Ovary (tissue), 9 donors: ENCODE results near the gene TEF. TPM values are rescaled to one million over a fixed set of nuclear protein-coding genes. Genes with fewer than 3 reads are reported as not detected.
"Not testable (repeated sequence)": the region's sequence is repeated elsewhere in the genome, so short reads cannot be mapped to it uniquely, and the experiment has no call there.

Experiments
- DNase-seq, 5 donors: peaks; one replicate each; pipeline ENCODE4 v3.0.0-alpha.2; 2019 to 2020
- H3K27ac ChIP-seq, 2 donors: fragments of 200-600 bp; one replicate each; pipeline versions ENCODE4 v1.5.1 to v1.8.0; 2019 to 2022
- H3K27me3 ChIP-seq: fragments of 200-600 bp; one replicate; pipeline ENCODE4 v1.8.0; 2022
- H3K36me3 ChIP-seq: fragments of 200-600 bp; sonication (generic); one replicate; pipeline ENCODE4 v1.5.1; 2019
- H3K4me1 ChIP-seq: one replicate; pipeline ENCODE4 v1.8.1; 2013; ENCODE audit warnings: mild to moderate bottlenecking, moderate library complexity; ENCODE audit not compliant: insufficient read depth
- H3K4me3 ChIP-seq: fragments of 200-600 bp; sonication (generic); one replicate; pipeline ENCODE4 v1.5.1; 2017
- H3K9me3 ChIP-seq, 2 donors: fragments of 200-600 bp in 1 of 2; sonication (generic) in 1 of 2; one replicate each; pipeline versions ENCODE4 v1.5.1 to v1.8.1; 2013 to 2019; ENCODE audit warnings: mild to moderate bottlenecking in 1 of 2, moderate library complexity in 1 of 2
- EP300 ChIP-seq: sonication (generic); formaldehyde crosslinking; IDR thresholded peaks from one replicate; pipeline ENCODE4 v1.6.1; 2017; ENCODE audit warnings: antibody characterized with exemption
- POLR2A ChIP-seq: fragments of 450-650 bp; IDR thresholded peaks from one replicate; pipeline ENCODE4 v1.6.1; 2017; ENCODE audit warnings: antibody characterized with exemption, mild to moderate bottlenecking, moderate library complexity
- WGBS, 3 donors: extraction: QIAGEN DNeasy Blood & Tissue Kit in 1 of 3; methylation state at CpG; one replicate each; pipeline versions ENCODE4 v1.1.5 to v1.1.7; 2013 to 2017; 5-methylcytosine and 5-hydroxymethylcytosine counted together
- intact Hi-C, 4 donors: fragments of 100-400 bp; cut with DNase I; formaldehyde crosslinking; loops; one replicate each; pipeline versions ENCODE4 v1.11.0 to v1.15.1; 2022 to 2023
- polyA plus RNA-seq, 2 donors: library from polyadenylated mRNA; stranded (reverse); fragments of 200-250 nt in 1 of 2; fragments of 350-450 nt in 1 of 2; fragmentation: Illumina TruSeq in 1 of 2; extraction: RNeasy Lipid Tissue Mini Kit (QIAGEN cat#74804) in 1 of 2; gene quantifications; one replicate each; pipeline ENCODE4 v1.2.3, GENCODE V29; 2013 to 2014
- total RNA-seq, 7 donors: library from RNA; depleted of rRNA in 2 of 7; stranded (reverse); fragments of >200 nt in 2 of 7; fragmentation: NEBNext Ultra II Directional in 3 of 7; extraction: Animal tissue kit (Norgen Biotek cat#: 25700) in 3 of 7; gene quantifications; one replicate each; pipeline versions ENCODE4 v1.1.0 to v1.2.4, GENCODE V29; 2016 to 2023
- TF ChIP-seq, protein P1 (sequence below), 3 donors: fragments of 450-650 bp in 2 of 3; fragments of 200-600 bp in 1 of 3; IDR thresholded peaks; one replicate each; pipeline versions ENCODE4 v1.5.1 to v1.8.0; 2016 to 2022; ENCODE audit warnings: antibody characterized with exemption in 3 of 3, mild to moderate bottlenecking in 1 of 3
- donor health status: DM: no; HTN: no; CAD: no; lungs with moderate emphysema.
- donor health status: DM: no; HTN: no; CAD: no.
- donor health status: Bipolar disorder and iron deficiency.
- donor health status: DM: yes; HTN: yes; CAD: no.
- donor health status: DM: no; HTN: no; CAD: no.
- donor health status: DM: yes; HTN: yes; CAD: no.

TEF gene
- total and polyA plus RNA-seq, 9 donors, result 10.8 to 64.6 (median 42.8) TPM

GRCh38 chr22:41436322-41437113 is 54.8 kb downstream of the TEF start:
- H3K9me3 ChIP-seq, result no peaks in the 10 kb centered on the region
- no peak for TF ChIP-seq POLR2A
- no peak for TF ChIP-seq EP300
- TF ChIP-seq, protein P1, sequence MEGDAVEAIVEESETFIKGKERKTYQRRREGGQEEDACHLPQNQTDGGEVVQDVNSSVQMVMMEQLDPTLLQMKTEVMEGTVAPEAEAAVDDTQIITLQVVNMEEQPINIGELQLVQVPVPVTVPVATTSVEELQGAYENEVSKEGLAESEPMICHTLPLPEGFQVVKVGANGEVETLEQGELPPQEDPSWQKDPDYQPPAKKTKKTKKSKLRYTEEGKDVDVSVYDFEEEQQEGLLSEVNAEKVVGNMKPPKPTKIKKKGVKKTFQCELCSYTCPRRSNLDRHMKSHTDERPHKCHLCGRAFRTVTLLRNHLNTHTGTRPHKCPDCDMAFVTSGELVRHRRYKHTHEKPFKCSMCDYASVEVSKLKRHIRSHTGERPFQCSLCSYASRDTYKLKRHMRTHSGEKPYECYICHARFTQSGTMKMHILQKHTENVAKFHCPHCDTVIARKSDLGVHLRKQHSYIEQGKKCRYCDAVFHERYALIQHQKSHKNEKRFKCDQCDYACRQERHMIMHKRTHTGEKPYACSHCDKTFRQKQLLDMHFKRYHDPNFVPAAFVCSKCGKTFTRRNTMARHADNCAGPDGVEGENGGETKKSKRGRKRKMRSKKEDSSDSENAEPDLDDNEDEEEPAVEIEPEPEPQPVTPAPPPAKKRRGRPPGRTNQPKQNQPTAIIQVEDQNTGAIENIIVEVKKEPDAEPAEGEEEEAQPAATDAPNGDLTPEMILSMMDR (IDR thresholded peaks at IDR 0.05), result no peak
- no peak for DNase-seq
- no peaks in the 10 kb centered on the region for H3K27me3 ChIP-seq
- peaks cover 2% of the 10 kb centered on the region for H3K4me1 ChIP-seq
- intact Hi-C loops, result no loop called here
- 79 to 80% (median 80%) methylated on average over 23 of the region's 23 CpGs for WGBS, 3 donors
- no peak overlapping the region for H3K27ac ChIP-seq
- no peak overlapping the region for H3K4me3 ChIP-seq
- H3K36me3 ChIP-seq, result no peaks in the 10 kb centered on the region

DNA sequence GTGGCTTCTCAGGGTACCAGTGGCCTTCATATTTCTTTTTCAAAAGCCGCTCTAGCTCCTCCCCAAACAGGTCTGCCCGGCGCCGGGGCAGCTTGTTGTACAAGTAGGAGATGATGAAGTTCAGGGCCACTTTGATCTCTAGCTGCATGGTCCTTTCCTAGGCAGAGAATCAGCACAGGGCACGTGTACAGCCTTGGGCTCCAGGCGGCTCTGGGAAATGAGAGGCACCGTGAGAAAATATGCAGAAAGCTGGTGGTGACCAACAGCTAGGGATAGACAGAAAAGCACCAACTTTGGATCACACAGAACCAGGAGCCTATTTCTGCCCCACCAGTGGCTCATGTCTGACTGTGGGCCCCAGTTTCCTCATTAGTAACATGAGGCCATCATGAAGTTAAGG is 55.5 kb downstream of the TEF start:
- TF ChIP-seq EP300, result no peak
- TF ChIP-seq, protein P1 (IDR thresholded peaks at IDR 0.05), result no peak
- TF ChIP-seq POLR2A, result no peak
- intact Hi-C loops, result no loop called here
- WGBS, 3 donors, result 82 to 87% (median 85%) methylated on average over 7 of the region's 7 CpGs
- no peaks in the 10 kb centered on the region for H3K36me3 ChIP-seq
- DNase-seq, result no peak
- H3K4me3 ChIP-seq, result no peak overlapping the region
- no peak overlapping the region for H3K27ac ChIP-seq
- H3K9me3 ChIP-seq, result no peaks in the 10 kb centered on the region
- H3K4me1 ChIP-seq, result peaks cover 2% of the 10 kb centered on the region
- no peaks in the 10 kb centered on the region for H3K27me3 ChIP-seq

GRCh38 chr22:41440511-41440910 is 58.8 kb downstream of the TEF start:
- H3K27me3 ChIP-seq, intact Hi-C loops, DNase-seq, H3K4me3 ChIP-seq, H3K9me3 ChIP-seq, H3K27ac ChIP-seq, H3K36me3 ChIP-seq, H3K4me1 ChIP-seq: not testable (repeated sequence)
- WGBS, 3 donors, result 61 to 80% (median 67%) methylated on average over 5 of the region's 5 CpGs

- Histone ChIP-seq H3K9me3 (no peaks in the 10 kb centered on the region), H3K36me3 (no peaks in the 10 kb centered on the region), H3K4me1 (peaks cover 3% of the 10 kb centered on the region), H3K4me3 (no peak overlapping the region), H3K27ac (no peak overlapping the region), H3K27me3 (no peaks in the 10 kb centered on the region)
- no peak for DNase-seq
- TF ChIP-seq EP300 (no peak), POLR2A (no peak)
- TF ChIP-seq, protein P1 (IDR thresholded peaks at IDR 0.05), result no peak
- 58 to 70% (median 59%) methylated on average over 2 of the region's 2 CpGs for WGBS, 3 donors
- intact Hi-C loops, result no loop called here
Observed at GRCh38 chr22:41442240-41442792, 60.6 kb downstream of the TEF start.
